ENCODE measurements around the gene PIGN.
"Not testable (repeated sequence)": the region's sequence is repeated elsewhere in the genome, so short reads cannot be mapped to it uniquely, and the experiment has no call there.

The PIGN gene

GRCh38 chr18:62045316-62045715, 141.5 kb downstream of the PIGN start:
- Histone ChIP-seq H3K4me1 (ENCODE audit: insufficient read depth, low read length) (no peaks in the 10 kb centered on the region), H3K79me2 (ENCODE audit: insufficient read depth, low read length) (no peaks in the 10 kb centered on the region), H3K27ac (ENCODE audit: low read length) (no peak overlapping the region), H4K20me1 (ENCODE audit: insufficient read depth, low read length) (no peaks in the 10 kb centered on the region), H3K27me3 (ENCODE audit: insufficient read depth, low read length, poor library complexity) (no peaks in the 10 kb centered on the region), H2AFZ (ENCODE audit: low read depth, low read length) (no peak overlapping the region), H3K4me3 (ENCODE audit: low read depth in 1 of 2, low read length in 2 of 2) (no peak overlapping the region), H3K4me2 (ENCODE audit: insufficient read depth, low read length) (no peak overlapping the region), H3K9ac (ENCODE audit: low read depth, low read length) (no peak overlapping the region), H3K36me3 (ENCODE audit: insufficient read depth, low read length) (no peaks in the 10 kb centered on the region), H3K9me3 (ENCODE audit: insufficient read depth, low read length, severe bottlenecking) (no peaks in the 10 kb centered on the region)
- no peak for ATAC-seq (ENCODE audit: insufficient read depth, low read depth)
- no peak for DNase-seq
- TF ChIP-seq, protein P1, sequence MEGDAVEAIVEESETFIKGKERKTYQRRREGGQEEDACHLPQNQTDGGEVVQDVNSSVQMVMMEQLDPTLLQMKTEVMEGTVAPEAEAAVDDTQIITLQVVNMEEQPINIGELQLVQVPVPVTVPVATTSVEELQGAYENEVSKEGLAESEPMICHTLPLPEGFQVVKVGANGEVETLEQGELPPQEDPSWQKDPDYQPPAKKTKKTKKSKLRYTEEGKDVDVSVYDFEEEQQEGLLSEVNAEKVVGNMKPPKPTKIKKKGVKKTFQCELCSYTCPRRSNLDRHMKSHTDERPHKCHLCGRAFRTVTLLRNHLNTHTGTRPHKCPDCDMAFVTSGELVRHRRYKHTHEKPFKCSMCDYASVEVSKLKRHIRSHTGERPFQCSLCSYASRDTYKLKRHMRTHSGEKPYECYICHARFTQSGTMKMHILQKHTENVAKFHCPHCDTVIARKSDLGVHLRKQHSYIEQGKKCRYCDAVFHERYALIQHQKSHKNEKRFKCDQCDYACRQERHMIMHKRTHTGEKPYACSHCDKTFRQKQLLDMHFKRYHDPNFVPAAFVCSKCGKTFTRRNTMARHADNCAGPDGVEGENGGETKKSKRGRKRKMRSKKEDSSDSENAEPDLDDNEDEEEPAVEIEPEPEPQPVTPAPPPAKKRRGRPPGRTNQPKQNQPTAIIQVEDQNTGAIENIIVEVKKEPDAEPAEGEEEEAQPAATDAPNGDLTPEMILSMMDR (IDR thresholded peaks at IDR 0.05; ENCODE audit: borderline replicate concordance, extremely low read depth, low read length, poor library complexity, severe bottlenecking) = no peak
- no peak for TF ChIP-seq EZH2 (IDR thresholded peaks at IDR 0.05; ENCODE audit: borderline replicate concordance, low read depth, low read length, severe bottlenecking)

DNA sequence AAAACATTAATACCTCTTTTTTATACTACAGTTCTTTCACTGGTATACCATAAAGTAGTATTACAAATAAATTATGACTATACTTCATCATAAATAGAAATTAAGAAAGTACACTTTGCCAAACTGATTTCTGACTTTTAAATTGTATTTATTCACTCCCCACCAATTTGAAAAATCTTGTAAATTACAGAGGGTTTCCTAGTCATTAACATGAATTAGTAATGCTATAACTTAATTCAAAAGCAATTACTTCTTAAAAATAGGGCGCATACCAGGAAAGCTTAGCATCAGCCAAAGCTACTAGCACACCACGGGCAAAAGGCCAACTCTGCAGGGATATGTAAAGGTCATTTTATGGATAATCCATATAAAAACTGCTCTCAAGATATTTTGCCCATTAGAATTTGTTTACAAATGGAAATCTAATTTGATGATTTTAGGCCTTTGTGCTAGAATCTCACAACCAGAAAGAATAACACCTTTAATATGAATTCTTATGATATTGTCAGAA, 142.3 kb downstream of the PIGN start:
- no peak for ATAC-seq (ENCODE audit: insufficient read depth, low read depth)
- no peaks in the 10 kb centered on the region for H3K36me3 ChIP-seq (ENCODE audit: insufficient read depth, low read length)
- no peaks in the 10 kb centered on the region for H3K9me3 ChIP-seq (ENCODE audit: insufficient read depth, low read length, severe bottlenecking)
- H3K27ac ChIP-seq (ENCODE audit: low read length) = no peak overlapping the region
- H3K4me1 ChIP-seq (ENCODE audit: insufficient read depth, low read length) = no peaks in the 10 kb centered on the region
- TF ChIP-seq EZH2 (IDR thresholded peaks at IDR 0.05; ENCODE audit: borderline replicate concordance, low read depth, low read length, severe bottlenecking) = no peak
- no peak overlapping the region for H3K4me2 ChIP-seq (ENCODE audit: insufficient read depth, low read length)
- H3K79me2 ChIP-seq (ENCODE audit: insufficient read depth, low read length) = no peaks in the 10 kb centered on the region
- H3K9ac ChIP-seq (ENCODE audit: low read depth, low read length) = no peak overlapping the region
- DNase-seq = no peak
- H4K20me1 ChIP-seq (ENCODE audit: insufficient read depth, low read length) = no peaks in the 10 kb centered on the region
- no peak overlapping the region for H2AFZ ChIP-seq (ENCODE audit: low read depth, low read length)
- no peaks in the 10 kb centered on the region for H3K27me3 ChIP-seq (ENCODE audit: insufficient read depth, low read length, poor library complexity)
- H3K4me3 ChIP-seq (ENCODE audit: low read depth in 1 of 2, low read length in 2 of 2) = no peak overlapping the region

- H3K4me3 ChIP-seq (ENCODE audit: low read depth in 1 of 2, low read length in 2 of 2) = no peak overlapping the region
- no peaks in the 10 kb centered on the region for H3K27me3 ChIP-seq (ENCODE audit: insufficient read depth, low read length, poor library complexity)
- H3K9ac ChIP-seq (ENCODE audit: low read depth, low read length) = no peak overlapping the region
- H3K36me3 ChIP-seq (ENCODE audit: insufficient read depth, low read length) = no peaks in the 10 kb centered on the region
- H4K20me1 ChIP-seq (ENCODE audit: insufficient read depth, low read length) = no peaks in the 10 kb centered on the region
- H3K79me2 ChIP-seq (ENCODE audit: insufficient read depth, low read length) = no peaks in the 10 kb centered on the region
- H3K4me1 ChIP-seq (ENCODE audit: insufficient read depth, low read length) = peaks cover 10% of the 10 kb centered on the region
- TF ChIP-seq, protein P1 (IDR thresholded peaks at IDR 0.05; ENCODE audit: borderline replicate concordance, extremely low read depth, low read length, poor library complexity, severe bottlenecking) = no peak
- no peak for TF ChIP-seq EZH2 (IDR thresholded peaks at IDR 0.05; ENCODE audit: borderline replicate concordance, low read depth, low read length, severe bottlenecking)
- H3K9me3 ChIP-seq (ENCODE audit: insufficient read depth, low read length, severe bottlenecking) = no peaks in the 10 kb centered on the region
- H3K27ac ChIP-seq (ENCODE audit: low read length) = no peak overlapping the region
- ATAC-seq (ENCODE audit: insufficient read depth, low read depth) (no peak), DNase-seq (no peak)
- no peak overlapping the region for H2AFZ ChIP-seq (ENCODE audit: low read depth, low read length)
- no peak overlapping the region for H3K4me2 ChIP-seq (ENCODE audit: insufficient read depth, low read length)
Measured at GRCh38 chr18:62037989-62038778, 148.7 kb downstream of the PIGN start.

DNA sequence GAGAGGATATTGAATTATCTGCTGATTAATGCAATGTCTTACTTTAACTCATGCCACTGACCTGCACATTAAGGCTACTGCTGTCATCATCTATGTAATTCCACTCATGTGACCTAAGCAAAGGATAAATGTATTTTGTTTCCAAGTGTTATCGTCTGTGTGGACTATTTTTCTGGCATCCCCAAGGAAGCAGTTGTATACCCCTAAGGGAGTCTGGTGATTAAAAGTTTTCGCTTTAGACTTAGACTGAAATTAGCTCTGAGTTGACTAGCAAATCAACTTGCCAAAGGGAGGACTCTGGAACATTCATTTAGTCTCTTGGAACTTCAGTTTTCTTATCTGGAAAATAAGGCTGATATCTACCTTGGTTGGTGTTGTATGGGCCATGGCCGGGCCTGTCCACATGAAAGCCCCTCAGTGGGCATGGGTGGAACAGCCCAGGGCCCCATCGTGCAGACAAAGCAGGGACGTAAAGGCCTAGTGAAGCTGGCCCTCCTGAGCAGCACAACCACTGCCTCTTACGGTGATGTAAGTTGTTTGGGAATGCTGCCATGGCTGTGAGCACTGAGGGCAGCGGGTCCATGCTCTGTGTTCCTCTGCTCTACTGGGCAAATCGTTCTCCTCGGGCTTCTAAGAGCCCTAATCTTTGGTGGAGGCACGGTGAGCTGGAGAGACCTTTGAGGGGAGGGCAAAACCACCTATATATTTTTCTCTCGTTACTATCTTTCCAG, 149.7 kb downstream of the PIGN start:
- Histone ChIP-seq H3K27me3 (ENCODE audit: insufficient read depth, low read length, poor library complexity) (no peaks in the 10 kb centered on the region), H4K20me1 (ENCODE audit: insufficient read depth, low read length) (no peaks in the 10 kb centered on the region), H3K4me3 (ENCODE audit: low read depth in 1 of 2, low read length in 2 of 2) (no peak overlapping the region), H3K9ac (ENCODE audit: low read depth, low read length) (no peak overlapping the region), H2AFZ (ENCODE audit: low read depth, low read length) (no peak overlapping the region), H3K9me3 (ENCODE audit: insufficient read depth, low read length, severe bottlenecking) (no peaks in the 10 kb centered on the region), H3K79me2 (ENCODE audit: insufficient read depth, low read length) (no peaks in the 10 kb centered on the region), H3K4me2 (ENCODE audit: insufficient read depth, low read length) (no peak overlapping the region), H3K4me1 (ENCODE audit: insufficient read depth, low read length) (peaks cover 15% of the 10 kb centered on the region), H3K36me3 (ENCODE audit: insufficient read depth, low read length) (no peaks in the 10 kb centered on the region), H3K27ac (ENCODE audit: low read length) (no peak overlapping the region)
- DNase-seq (no peak), ATAC-seq (ENCODE audit: insufficient read depth, low read depth) (no peak)
- TF ChIP-seq, protein P1 (IDR thresholded peaks at IDR 0.05; ENCODE audit: borderline replicate concordance, extremely low read depth, low read length, poor library complexity, severe bottlenecking) = no peak
- TF ChIP-seq EZH2 (IDR thresholded peaks at IDR 0.05; ENCODE audit: borderline replicate concordance, low read depth, low read length, severe bottlenecking) = no peak

DNA sequence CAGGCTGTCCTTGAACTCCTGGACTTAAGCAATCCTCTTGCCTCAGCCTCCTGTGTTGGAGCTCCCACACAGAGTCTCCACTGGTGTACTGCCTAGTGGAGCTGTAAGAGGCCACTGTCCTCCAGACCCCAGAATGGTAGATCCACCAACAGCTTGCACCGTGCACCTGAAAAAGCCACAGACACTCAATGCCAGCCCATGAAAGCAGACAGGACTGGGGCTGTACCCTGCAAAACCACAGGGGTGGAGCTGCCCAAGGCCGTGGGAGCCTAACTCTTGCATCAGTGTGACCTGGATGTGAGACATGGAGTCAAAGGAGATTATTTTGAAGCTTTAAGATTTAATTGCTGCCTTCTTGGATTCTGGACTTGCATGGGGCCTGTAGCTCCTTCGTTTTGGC, 152.6 kb downstream of the PIGN start:
- not testable (repeated sequence) for H3K9me3 ChIP-seq (ENCODE audit: insufficient read depth, low read length, severe bottlenecking); H3K27me3 ChIP-seq (ENCODE audit: insufficient read depth, low read length, poor library complexity); H3K4me2 ChIP-seq (ENCODE audit: insufficient read depth, low read length); H3K79me2 ChIP-seq (ENCODE audit: insufficient read depth, low read length); H4K20me1 ChIP-seq (ENCODE audit: insufficient read depth, low read length); H3K9ac ChIP-seq (ENCODE audit: low read depth, low read length); H3K27ac ChIP-seq (ENCODE audit: low read length); H2AFZ ChIP-seq (ENCODE audit: low read depth, low read length); H3K36me3 ChIP-seq (ENCODE audit: insufficient read depth, low read length); H3K4me3 ChIP-seq (ENCODE audit: low read depth in 1 of 2, low read length in 2 of 2)
- DNase-seq = peak; percentile 61
- peaks cover 15% of the 10 kb centered on the region for H3K4me1 ChIP-seq (ENCODE audit: insufficient read depth, low read length)
- peak; percentile 53 for ATAC-seq (ENCODE audit: insufficient read depth, low read depth)
